Ovary (tissue), 3 donors: Measurements from ENCODE around the gene FIBCD1.

ENCODE experiments used
- POLR2A ChIP-seq: fragments of 450-650 bp; IDR thresholded peaks from one replicate; pipeline ENCODE4 v1.6.1; 2017; ENCODE audit warnings: antibody characterized with exemption, mild to moderate bottlenecking, moderate library complexity
- TF ChIP-seq, protein P1 (sequence below), 3 donors: fragments of 450-650 bp in 2 of 3; fragments of 200-600 bp in 1 of 3; IDR thresholded peaks; one replicate each; pipeline versions ENCODE4 v1.5.1 to v1.8.0; 2016 to 2022; ENCODE audit warnings: antibody characterized with exemption in 3 of 3, mild to moderate bottlenecking in 1 of 3
- donor health status: DM: no; HTN: no; CAD: no.

DNA sequence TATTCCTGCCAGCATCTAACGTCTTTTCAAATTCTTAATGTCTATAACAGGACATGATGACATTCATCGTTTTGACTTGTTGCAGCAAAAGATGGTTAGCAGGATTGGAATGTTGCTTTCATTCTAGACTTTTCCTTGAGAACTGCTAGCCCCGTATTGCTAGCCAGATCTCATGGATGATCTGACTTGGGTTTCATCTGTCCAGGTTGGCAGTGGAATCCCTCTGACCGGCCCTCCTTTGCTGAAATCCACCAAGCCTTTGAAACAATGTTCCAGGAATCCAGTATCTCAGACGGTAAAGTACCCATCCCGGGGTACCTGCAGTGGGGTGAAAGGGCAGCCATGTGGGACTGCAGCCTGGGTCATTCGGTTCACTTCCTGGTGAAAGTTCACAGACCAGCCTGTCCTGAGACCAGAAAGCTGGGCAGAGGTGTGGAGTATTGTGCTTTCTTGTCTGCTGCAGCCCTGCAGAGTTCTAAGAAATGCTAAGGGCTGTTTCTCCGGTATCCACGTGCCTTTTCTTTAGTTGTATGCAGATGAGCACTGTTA is 59.1 kb downstream of the FIBCD1 start:
- TF ChIP-seq, protein P1, sequence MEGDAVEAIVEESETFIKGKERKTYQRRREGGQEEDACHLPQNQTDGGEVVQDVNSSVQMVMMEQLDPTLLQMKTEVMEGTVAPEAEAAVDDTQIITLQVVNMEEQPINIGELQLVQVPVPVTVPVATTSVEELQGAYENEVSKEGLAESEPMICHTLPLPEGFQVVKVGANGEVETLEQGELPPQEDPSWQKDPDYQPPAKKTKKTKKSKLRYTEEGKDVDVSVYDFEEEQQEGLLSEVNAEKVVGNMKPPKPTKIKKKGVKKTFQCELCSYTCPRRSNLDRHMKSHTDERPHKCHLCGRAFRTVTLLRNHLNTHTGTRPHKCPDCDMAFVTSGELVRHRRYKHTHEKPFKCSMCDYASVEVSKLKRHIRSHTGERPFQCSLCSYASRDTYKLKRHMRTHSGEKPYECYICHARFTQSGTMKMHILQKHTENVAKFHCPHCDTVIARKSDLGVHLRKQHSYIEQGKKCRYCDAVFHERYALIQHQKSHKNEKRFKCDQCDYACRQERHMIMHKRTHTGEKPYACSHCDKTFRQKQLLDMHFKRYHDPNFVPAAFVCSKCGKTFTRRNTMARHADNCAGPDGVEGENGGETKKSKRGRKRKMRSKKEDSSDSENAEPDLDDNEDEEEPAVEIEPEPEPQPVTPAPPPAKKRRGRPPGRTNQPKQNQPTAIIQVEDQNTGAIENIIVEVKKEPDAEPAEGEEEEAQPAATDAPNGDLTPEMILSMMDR (IDR thresholded peaks at IDR 0.05): no peak
- TF ChIP-seq POLR2A: no peak
